GM21381 (cell line): Measurements from ENCODE around the gene TYROBP.
"Not testable (repeated sequence)": the region's sequence is repeated elsewhere in the genome, so short reads cannot be mapped to it uniquely, and the experiment has no call there.

ENCODE experiments used
- ATAC-seq: cut with Tn5 transposase; IDR thresholded peaks from one replicate; pipeline ENCODE4 v1.9.1; 2021; ENCODE audit warnings: mild to moderate bottlenecking, moderate library complexity; ENCODE audit not compliant: unreplicated experiment

The TYROBP gene

GRCh38 chr19:35908010-35908441 lies at the start of gene TYROBP:
Gene TYROBP, minus strand, starts transcription at chr19:35908295. Its CDS starts 67 bp downstream, at chr19:35908228.
- no peak for ATAC-seq

- not testable (repeated sequence) for ATAC-seq
These were observed 49.3 kb upstream of the TYROBP start for GRCh38 chr19:35957411-35957810.

- no peak for ATAC-seq
These were observed 48.0 kb upstream of the TYROBP start for GRCh38 chr19:35955881-35956634.

- ATAC-seq, result no peak
These were observed 41.0 kb upstream of the TYROBP start for GRCh38 chr19:35949131-35949530.

GRCh38 chr19:35946203-35946602 lies 38.1 kb upstream of the TYROBP start:
- no peak for ATAC-seq

- no peak for ATAC-seq
These were observed 37.2 kb upstream of the TYROBP start for GRCh38 chr19:35945121-35945790.

GRCh38 chr19:35944556-35944955 lies 36.5 kb upstream of the TYROBP start:
- ATAC-seq, result no peak

GRCh38 chr19:35943321-35944301 lies 35.5 kb upstream of the TYROBP start:
- ATAC-seq, result no peak

- ATAC-seq, result no peak
These were observed 34.1 kb upstream of the TYROBP start for GRCh38 chr19:35942235-35942634.

GRCh38 chr19:35940839-35941238 lies 32.7 kb upstream of the TYROBP start:
- ATAC-seq, result no peak

- no peak for ATAC-seq
These were observed 32.1 kb upstream of the TYROBP start for GRCh38 chr19:35940078-35940775.

GRCh38 chr19:35939307-35940077 lies 31.4 kb upstream of the TYROBP start:
- ATAC-seq, result no peak

- ATAC-seq, result no peak
These were observed 30.5 kb upstream of the TYROBP start for GRCh38 chr19:35938282-35939224.

GRCh38 chr19:35937345-35938281 lies 29.5 kb upstream of the TYROBP start:
- no peak for ATAC-seq

- no peak for ATAC-seq
These were observed 28.7 kb upstream of the TYROBP start for GRCh38 chr19:35936738-35937268.

GRCh38 chr19:35935911-35936737 lies 28.0 kb upstream of the TYROBP start, which contains the start of gene LRFN3:
Gene LRFN3, plus strand, starts transcription at chr19:35936374. Its CDS starts 3,052 bp downstream, at chr19:35939426.
- no peak for ATAC-seq
